CD4-positive, alpha-beta T cell (primary cell): ENCODE results near the gene HTT-AS. TPM values are rescaled to one million over a fixed set of nuclear protein-coding genes. Genes with fewer than 3 reads are reported as not detected.

ENCODE experiments used
- ATAC-seq: fragments of 200-7000 bp; cut with Tn5 transposase; one replicate; pipeline ENCODE4 v1.10.0; 2022; ENCODE audit warnings: mild to moderate bottlenecking; ENCODE audit not compliant: poor library complexity
- CTCF ChIA-PET: fragments of 350-600 bp; sonication (Branson Sonifier 250); formaldehyde crosslinking; loops from one replicate; lab custom pipeline; 2021; ENCODE audit warnings: antibody characterized with exemption, inconsistent platforms; lab: Charles Lee
- POLR2A ChIA-PET: fragments of 350-600 bp; sonication (Branson Sonifier 250); formaldehyde crosslinking; loops from one replicate; lab custom pipeline; 2021; ENCODE audit warnings: antibody characterized with exemption, inconsistent platforms; lab: Charles Lee
- DNase-seq, 14 experiments: peaks; one replicate each; pipeline ENCODE4 v3.0.0-alpha.2; 2013 to 2020; ENCODE audit warnings: mixed read lengths in 2 of 14
- H3K27ac ChIP-seq, 2 donors: one replicate each; pipeline versions ENCODE4 v1.5.1 to v1.7.0; 2013; ENCODE audit warnings: low read length in 2 of 2, low read depth in 1 of 2, mild to moderate bottlenecking in 1 of 2
- H3K27me3 ChIP-seq, 2 experiments: 1 replicate in 1 of 2; 2 replicates in 1 of 2; pipeline versions ENCODE4 v1.6.1 to v1.7.0; 2013; ENCODE audit warnings: low read length in 2 of 2, control low read depth in 1 of 2, mild to moderate bottlenecking in 1 of 2, moderate library complexity in 1 of 2; ENCODE audit not compliant: insufficient read depth in 2 of 2, control insufficient read depth in 1 of 2
- H3K36me3 ChIP-seq: one replicate; pipeline ENCODE4 v1.6.1; 2013; ENCODE audit warnings: low read length, control low read depth; ENCODE audit not compliant: insufficient read depth
- H3K4me1 ChIP-seq: one replicate; pipeline ENCODE4 v1.6.1; 2013; ENCODE audit warnings: low read length, control low read depth; ENCODE audit not compliant: insufficient read depth
- H3K4me3 ChIP-seq: one replicate; pipeline ENCODE4 v1.5.1; 2013; ENCODE audit warnings: mild to moderate bottlenecking, low read length, moderate library complexity
- H3K9me3 ChIP-seq, 2 experiments: 1 replicate in 1 of 2; 2 replicates in 1 of 2; pipeline versions ENCODE4 v1.6.1 to v1.7.0; 2013; ENCODE audit warnings: low read length in 2 of 2, mild to moderate bottlenecking in 2 of 2, control low read depth in 1 of 2, moderate library complexity in 1 of 2; ENCODE audit not compliant: control insufficient read depth in 1 of 2, insufficient read depth in 1 of 2
- H3K27ac Mint-ChIP-seq: one replicate; pipeline ENCODE4 v1.8.0; 2020; ENCODE audit warnings: mixed read lengths
- H3K27me3 Mint-ChIP-seq: one replicate; pipeline ENCODE4 v1.8.0; 2021; ENCODE audit warnings: mixed read lengths
- H3K36me3 Mint-ChIP-seq: one replicate; pipeline ENCODE4 v1.8.0; 2021; ENCODE audit warnings: low read depth, mixed read lengths
- H3K4me1 Mint-ChIP-seq: one replicate; pipeline ENCODE4 v1.8.0; 2021; ENCODE audit warnings: low read depth, mixed read lengths
- H3K4me3 Mint-ChIP-seq: one replicate; pipeline ENCODE4 v1.8.0; 2020; ENCODE audit warnings: mild to moderate bottlenecking, mixed read lengths
- H3K9me3 Mint-ChIP-seq: one replicate; pipeline ENCODE4 v1.8.0; 2020; ENCODE audit warnings: mixed read lengths
- CTCF ChIP-seq: fragments of 200-600 bp; IDR thresholded peaks from one replicate; pipeline ENCODE4 v1.8.0; 2022; ENCODE audit warnings: antibody characterized with exemption, mild to moderate bottlenecking
- intact Hi-C, 2 experiments: fragments of 100-400 bp; cut with DNase I in 1 of 2; cut with micrococcal nuclease in 1 of 2; formaldehyde crosslinking; loops; one replicate each; pipeline versions ENCODE4 v1.15.1 to v1.9.0; 2023 to 2025; cut with DNase I, micrococcal nuclease
- total RNA-seq, 174 experiments: library from RNA in 2 of 174; stranded (reverse) in 2 of 174; gene quantifications; one replicate each; pipeline ENCODE4 v1.2.3 and lab custom pipeline; 2021 to 2026

The HTT-AS gene
- total RNA-seq, 2 experiments from 2014 or later: not detected

GRCh38 chr4:3070709-3071500, 3.4 kb downstream of the HTT-AS start:
- POLR2A ChIA-PET: no interaction called here
- no peak for ATAC-seq
- H3K9me3 Mint-ChIP-seq: no peaks in the 10 kb centered on the region
- no peak overlapping the region for H3K27ac Mint-ChIP-seq
- CTCF ChIA-PET: no interaction called here
- no peaks in the 10 kb centered on the region for H3K27me3 Mint-ChIP-seq
- H3K36me3 Mint-ChIP-seq: no peaks in the 10 kb centered on the region
- no peak for TF ChIP-seq CTCF
- Histone ChIP-seq H3K4me3 (no peak overlapping the region), H3K27ac (no peak overlapping the region), H3K36me3 (no peaks in the 10 kb centered on the region), H3K27me3 (no peaks in the 10 kb centered on the region), H3K9me3 (peaks cover 4% of the 10 kb centered on the region in 2 experiments), H3K4me1 (peaks cover 20% of the 10 kb centered on the region)
- intact Hi-C loops: loop anchor here in 1 of 2 experiments (2.0 to 10.0 kb wide), 8 partner anchors 221 to 1486 kb away; partner anchors contain the start of genes FAM193A, HAUS3, LETM1 and POLN
- DNase-seq: no peak
- H3K4me1 Mint-ChIP-seq: peaks cover 8% of the 10 kb centered on the region
- peak overlapping the region; percentile 31 for H3K4me3 Mint-ChIP-seq

- no peak for TF ChIP-seq CTCF
- H3K4me3 Mint-ChIP-seq: no peak overlapping the region
- ChIA-PET CTCF (no interaction called here), POLR2A (no interaction called here)
- intact Hi-C loops: loop anchor here in 1 of 2 experiments (2.0 to 10.0 kb wide), 8 partner anchors 223 to 1485 kb away; partner anchors contain the start of genes FAM193A, HAUS3, LETM1 and POLN
- Histone ChIP-seq H3K27me3 (no peaks in the 10 kb centered on the region), H3K4me1 (peaks cover 10% of the 10 kb centered on the region), H3K4me3 (no peak overlapping the region), H3K27ac (no peak overlapping the region), H3K9me3 (peaks cover 4 to 5% of the 10 kb centered on the region in 2 experiments), H3K36me3 (no peaks in the 10 kb centered on the region)
- ATAC-seq (no peak), DNase-seq (no peak)
- H3K36me3 Mint-ChIP-seq: no peaks in the 10 kb centered on the region
- no peaks in the 10 kb centered on the region for H3K9me3 Mint-ChIP-seq
- no peak overlapping the region for H3K27ac Mint-ChIP-seq
- no peaks in the 10 kb centered on the region for H3K27me3 Mint-ChIP-seq
- H3K4me1 Mint-ChIP-seq: no peaks in the 10 kb centered on the region
These were observed 4.6 kb downstream of the HTT-AS start for GRCh38 chr4:3069661-3070199.

- H3K27ac ChIP-seq: no peak overlapping the region
- Mint-ChIP-seq H3K36me3 (no peaks in the 10 kb centered on the region), H3K4me3 (no peak overlapping the region), H3K9me3 (no peaks in the 10 kb centered on the region), H3K27me3 (no peaks in the 10 kb centered on the region), H3K27ac (no peak overlapping the region), H3K4me1 (no peaks in the 10 kb centered on the region)
- no peaks in the 10 kb centered on the region for H3K36me3 ChIP-seq
- H3K4me1 ChIP-seq: no peaks in the 10 kb centered on the region
- ChIA-PET CTCF (no interaction called here), POLR2A (no interaction called here)
- H3K27me3 ChIP-seq: peaks cover 0 to 3% of the 10 kb centered on the region in 2 experiments
- H3K4me3 ChIP-seq: no peak overlapping the region
- ATAC-seq (no peak), DNase-seq (no peak)
- no peak for TF ChIP-seq CTCF
- peaks cover 4 to 5% of the 10 kb centered on the region in 2 experiments for H3K9me3 ChIP-seq
- intact Hi-C loops: no loop called here
These were observed 6.8 kb downstream of the HTT-AS start for GRCh38 chr4:3067473-3068001.
